IPS DF 4.7 (cell line): ENCODE results near the gene BCAT1.
"Not testable (repeated sequence)": the region's sequence is repeated elsewhere in the genome, so short reads cannot be mapped to it uniquely, and the experiment has no call there.

Source experiments
- DNase-seq: peaks from one replicate; pipeline ENCODE4 v3.0.0-alpha.2; 2013; ENCODE audit warnings: low spot score; ENCODE audit errors: extremely low read depth

The BCAT1 gene

DNA sequence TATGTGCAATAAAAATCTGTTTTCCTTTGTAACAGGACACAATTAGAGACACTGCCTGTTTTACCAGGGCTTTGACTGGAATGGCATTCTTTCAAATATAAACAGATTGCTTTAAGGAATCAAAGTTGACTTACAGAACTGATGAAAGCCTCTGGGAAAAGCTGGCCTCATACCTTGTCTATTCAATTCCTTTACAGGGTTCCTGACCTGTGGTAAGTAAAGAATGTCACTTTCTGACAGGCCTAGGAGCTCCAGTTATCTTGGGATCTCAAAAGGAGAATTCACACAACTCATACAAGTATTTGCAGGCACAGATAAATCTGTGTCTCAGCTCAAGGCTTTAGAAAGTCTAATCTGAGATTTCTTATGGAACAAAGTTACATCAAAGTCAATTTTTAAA, 88.4 kb downstream of the BCAT1 start:
- no peak for DNase-seq

- no peak for DNase-seq
Observed at GRCh38 chr12:24856541-24856940, 92.4 kb downstream of the BCAT1 start.

GRCh38 chr12:24854908-24855307, 94.0 kb downstream of the BCAT1 start:
- DNase-seq: no peak

GRCh38 chr12:24854017-24854416, 94.9 kb downstream of the BCAT1 start:
- DNase-seq: no peak

- DNase-seq: no peak
Observed at GRCh38 chr12:24853588-24853987, 95.3 kb downstream of the BCAT1 start.

DNA sequence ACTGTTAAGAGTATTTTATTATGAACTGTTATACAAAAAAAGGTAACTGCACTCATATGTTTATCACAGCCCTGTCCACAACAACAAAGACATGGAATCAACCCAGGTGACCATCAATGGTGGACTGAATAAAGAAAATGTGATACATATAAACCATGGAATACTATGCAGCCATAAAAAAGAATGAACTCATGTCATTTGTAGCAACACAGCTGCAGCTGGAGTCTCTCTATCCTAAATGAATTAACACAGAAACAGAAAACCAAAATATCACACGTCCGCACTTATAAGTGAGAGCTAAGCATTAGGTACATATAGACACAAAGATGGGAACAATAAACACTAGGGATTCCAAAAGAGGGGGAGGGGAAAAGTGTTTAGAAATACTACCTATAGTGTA, 95.8 kb downstream of the BCAT1 start:
- no peak for DNase-seq

DNA sequence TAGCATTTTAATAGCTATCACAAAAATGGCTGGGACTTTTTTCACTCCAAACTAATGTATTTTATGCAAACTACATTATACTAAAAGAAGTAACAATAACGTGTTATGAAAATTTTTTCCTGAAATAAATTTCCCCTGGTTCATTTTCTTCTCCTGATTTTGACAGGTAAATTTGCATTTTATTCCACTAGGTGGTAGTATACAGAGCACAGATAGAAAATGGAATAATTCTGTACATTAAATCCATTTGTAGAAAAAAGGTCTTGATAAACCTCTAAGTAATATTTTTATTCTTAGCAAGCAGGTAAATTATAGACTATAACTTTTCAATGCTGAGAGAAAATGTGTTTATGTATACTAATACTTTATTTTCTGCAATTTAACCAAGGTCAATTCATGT, 96.5 kb downstream of the BCAT1 start:
- DNase-seq: no peak

DNA sequence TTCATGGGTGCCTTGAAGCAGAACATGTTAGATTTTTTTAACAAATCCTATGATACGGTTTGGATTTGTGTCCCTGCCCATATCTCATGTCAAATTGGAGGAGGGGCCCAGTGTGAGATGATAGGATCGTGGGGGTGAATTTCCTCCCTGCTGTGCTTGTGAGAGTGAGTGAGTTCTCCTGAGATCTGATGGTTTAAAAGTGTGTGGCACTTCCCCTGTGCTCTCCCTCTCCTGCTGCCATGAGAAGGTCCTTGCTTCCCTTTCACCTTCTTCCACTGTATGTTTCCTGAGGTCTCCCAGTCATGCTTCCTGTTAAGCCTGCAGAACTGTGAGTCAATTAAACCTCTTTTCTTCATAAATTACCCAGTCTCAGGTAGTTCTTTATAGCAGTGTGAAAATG, 97.0 kb downstream of the BCAT1 start:
- DNase-seq: not testable (repeated sequence)

- DNase-seq: no peak
Observed at GRCh38 chr12:24851341-24851740, 97.6 kb downstream of the BCAT1 start.

- no peak for DNase-seq
Observed at GRCh38 chr12:24850496-24850895, 98.4 kb downstream of the BCAT1 start.

GRCh38 chr12:24848941-24849477, 99.9 kb downstream of the BCAT1 start:
- DNase-seq: no peak

- no peak for DNase-seq
Observed at GRCh38 chr12:24846689-24847088, 102.2 kb downstream of the BCAT1 start.

DNA sequence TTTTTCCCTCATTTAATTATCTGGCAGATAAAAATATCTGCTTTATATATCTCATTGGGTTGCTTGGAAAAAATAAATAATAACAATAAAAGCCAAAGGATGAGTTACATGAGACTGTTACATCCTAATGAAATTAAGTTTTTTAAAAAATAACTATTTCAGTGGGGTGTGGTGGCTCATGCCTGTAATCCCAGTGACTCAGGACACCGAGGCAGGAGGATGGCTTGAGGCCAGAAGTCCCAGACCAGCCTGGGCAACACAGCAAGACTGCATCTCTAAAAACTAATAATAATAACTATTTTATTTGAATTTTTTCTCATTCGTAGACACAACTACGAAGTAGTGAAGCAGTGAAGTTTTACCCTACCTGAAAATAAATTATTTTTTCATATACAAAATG, 103.3 kb downstream of the BCAT1 start:
- DNase-seq: no peak

GRCh38 chr12:24840046-24840800, 108.7 kb downstream of the BCAT1 start:
- no peak for DNase-seq

DNA sequence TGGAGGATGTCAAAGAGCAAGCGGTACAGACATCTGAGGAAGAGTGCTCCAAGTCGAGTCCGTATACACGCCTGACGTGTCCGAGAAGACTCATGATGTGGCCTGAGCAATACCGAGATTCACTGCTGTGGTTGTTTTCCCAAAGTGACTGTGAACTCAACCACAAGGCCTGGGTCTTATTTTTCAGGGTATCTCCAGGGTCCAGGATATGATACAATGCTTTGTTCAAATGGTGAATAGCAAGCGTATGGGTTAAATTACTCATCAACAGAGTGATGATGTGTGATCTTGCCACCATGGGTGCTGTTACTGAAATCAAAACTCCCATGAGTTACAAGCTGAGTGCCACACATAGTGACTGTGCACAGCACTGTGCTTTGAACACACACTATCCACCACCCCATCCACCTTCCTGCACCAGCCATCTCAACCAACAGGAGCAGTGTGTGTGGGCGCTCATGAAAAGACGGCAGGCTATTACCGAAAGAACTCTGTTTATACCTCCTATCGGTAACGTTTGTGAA, 109.6 kb downstream of the BCAT1 start:
- no peak for DNase-seq

DNA sequence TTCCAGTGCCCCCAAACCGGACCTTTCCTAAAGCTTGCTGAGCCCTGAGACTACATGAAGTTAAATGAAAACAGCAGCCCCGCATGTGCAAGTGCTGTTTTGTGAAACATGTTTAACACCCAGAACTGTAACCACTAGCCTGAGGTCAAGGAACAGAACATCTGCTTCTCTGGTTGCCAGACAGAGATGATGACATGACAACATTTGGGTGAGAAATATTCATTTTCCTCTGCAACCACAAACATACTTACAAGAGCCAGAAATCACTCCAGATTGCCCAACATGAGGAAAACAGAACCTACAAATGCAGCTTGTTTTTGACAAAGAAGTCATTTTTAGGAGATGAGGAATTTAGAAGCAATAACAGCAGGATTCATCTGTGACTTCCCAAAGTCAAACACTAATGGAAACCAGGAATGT, 110.4 kb downstream of the BCAT1 start:
- no peak for DNase-seq

GRCh38 chr12:24835377-24835776, 113.5 kb downstream of the BCAT1 start:
- DNase-seq: no peak

- DNase-seq: no peak
Observed at GRCh38 chr12:24833513-24833912, 115.4 kb downstream of the BCAT1 start.

- no peak for DNase-seq
Observed at GRCh38 chr12:24823808-24824515, 124.9 kb downstream of the BCAT1 start.

GRCh38 chr12:24822121-24822899, 126.6 kb downstream of the BCAT1 start:
- DNase-seq: no peak

DNA sequence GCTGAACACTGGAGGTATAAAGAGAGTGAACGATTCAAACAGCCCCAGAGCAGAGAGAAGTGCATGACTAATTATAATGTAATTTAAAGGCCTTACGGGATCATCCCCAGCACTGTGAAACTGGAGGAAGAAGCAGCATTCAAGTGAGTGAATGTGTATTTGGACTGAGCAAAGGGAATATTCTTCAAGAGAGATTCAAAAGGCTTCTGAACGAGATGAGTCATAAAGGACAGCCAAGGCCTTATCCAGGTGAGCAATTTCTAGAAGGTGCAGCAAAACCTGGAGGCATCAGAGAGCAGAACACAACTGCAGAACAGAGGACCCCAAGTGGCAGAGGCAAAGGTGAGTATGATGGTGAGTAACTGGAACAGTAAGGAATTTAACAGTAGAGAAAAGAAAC, 127.2 kb downstream of the BCAT1 start:
- DNase-seq: no peak

- DNase-seq: no peak
Observed at GRCh38 chr12:24820872-24821271, 128.0 kb downstream of the BCAT1 start.
